ENCODE measurements around the gene XYLB.
"Not testable (repeated sequence)": the region's sequence is repeated elsewhere in the genome, so short reads cannot be mapped to it uniquely, and the experiment has no call there.

XYLB gene

DNA sequence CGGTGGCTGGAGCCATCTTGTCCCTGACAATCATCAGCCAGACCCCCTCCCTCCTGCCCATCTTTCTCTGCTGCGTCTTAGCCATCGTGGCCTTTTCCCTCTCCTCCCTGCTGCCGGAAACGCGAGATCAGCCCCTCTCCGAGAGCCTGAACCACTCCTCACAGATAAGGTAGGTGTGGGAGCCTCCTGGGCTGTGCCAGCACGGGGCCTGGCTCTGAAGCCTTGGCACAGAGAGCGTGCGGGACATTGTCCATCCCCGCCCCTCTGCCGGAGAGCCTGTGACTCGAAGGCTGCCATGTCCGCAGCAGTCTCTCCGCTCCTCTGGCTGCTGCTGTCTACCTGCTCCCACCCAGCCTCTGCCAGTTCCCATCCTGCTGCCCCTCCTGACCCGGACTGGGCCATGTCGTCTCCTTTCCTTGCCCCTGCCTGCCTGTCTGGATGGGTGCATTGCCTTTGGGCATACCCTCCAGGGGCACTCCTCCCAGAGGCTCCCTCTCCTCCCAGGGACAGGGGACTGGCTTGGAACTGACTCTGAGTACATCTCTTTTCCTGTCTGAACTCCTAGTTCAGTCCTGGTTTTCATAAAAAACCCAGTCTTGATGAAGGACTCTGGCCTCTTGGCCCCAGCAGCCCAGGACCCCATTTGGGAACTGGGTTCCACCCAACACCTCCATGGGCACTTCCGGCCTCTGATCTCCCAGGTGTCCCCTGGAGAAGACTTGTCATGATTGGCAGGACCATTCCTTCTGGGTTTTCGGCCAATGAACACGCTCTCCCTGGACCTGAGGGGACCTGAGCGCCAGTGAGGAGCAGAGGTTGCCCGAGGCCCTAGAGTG lies 30.0 kb upstream of the XYLB start:
- no peak for DNase-seq (ENCODE audit: low read depth, low spot score)
- TF ChIP-seq EZH2 (IDR thresholded peaks at IDR 0.05) (no peak), POLR2AphosphoS5 (IDR thresholded peaks at IDR 0.05; ENCODE audit: borderline replicate concordance, low read depth, low read length) (no peak), FOXP2 (optimal IDR thresholded peaks at IDR 0.05; ENCODE audit: control extremely low read depth, extremely low read length, insufficient read depth) (no peak)
- H3K9me3 ChIP-seq (ENCODE audit: low read depth, low read length): no peaks in the 10 kb centered on the region
- no peak overlapping the region for H3K9ac ChIP-seq (ENCODE audit: insufficient read length)
- no peak overlapping the region for H3K27ac ChIP-seq
- H3K36me3 ChIP-seq (ENCODE audit: insufficient read depth, low read length): no peaks in the 10 kb centered on the region
- no peak overlapping the region for H3K4me3 ChIP-seq

DNA sequence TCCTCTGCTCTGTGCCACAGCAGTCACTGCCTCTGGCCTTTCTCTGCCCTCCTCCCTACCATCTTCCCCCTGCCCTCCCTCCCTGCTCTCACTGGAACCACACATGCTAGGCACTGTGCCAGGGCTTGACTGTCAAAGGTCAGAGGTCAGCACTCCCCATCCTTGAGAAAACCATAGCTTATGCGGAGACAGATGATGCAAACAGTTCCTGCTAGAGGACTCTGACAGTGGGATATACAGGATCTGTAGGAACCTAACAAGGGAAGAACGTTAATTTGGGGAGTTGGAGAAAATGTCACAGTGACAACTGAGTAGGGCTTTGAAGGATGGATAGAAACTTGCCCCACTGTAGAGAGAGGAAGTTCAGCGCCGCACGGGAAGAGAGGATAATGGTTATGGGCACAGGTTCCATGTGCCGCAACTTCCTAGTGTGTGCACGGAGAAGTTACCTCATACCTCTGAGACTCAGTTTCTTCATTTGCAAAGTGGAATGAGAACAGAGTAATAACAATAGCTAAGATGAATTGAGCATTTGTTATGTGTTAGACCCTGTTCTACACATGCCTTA lies 29.3 kb upstream of the XYLB start:
- TF ChIP-seq EZH2 (IDR thresholded peaks at IDR 0.05): no peak
- no peak for TF ChIP-seq FOXP2 (optimal IDR thresholded peaks at IDR 0.05; ENCODE audit: control extremely low read depth, extremely low read length, insufficient read depth)
- TF ChIP-seq POLR2AphosphoS5 (IDR thresholded peaks at IDR 0.05; ENCODE audit: borderline replicate concordance, low read depth, low read length): no peak
- Histone ChIP-seq H3K9ac (ENCODE audit: insufficient read length) (no peak overlapping the region), H3K27ac (no peak overlapping the region), H3K36me3 (ENCODE audit: insufficient read depth, low read length) (no peaks in the 10 kb centered on the region), H3K9me3 (ENCODE audit: low read depth, low read length) (no peaks in the 10 kb centered on the region), H3K4me3 (no peak overlapping the region)
- DNase-seq (ENCODE audit: low read depth, low spot score): no peak

- Histone ChIP-seq H3K4me3 (no peak overlapping the region), H3K36me3 (ENCODE audit: insufficient read depth, low read length) (no peaks in the 10 kb centered on the region), H3K9ac (ENCODE audit: insufficient read length) (no peak overlapping the region), H3K9me3 (ENCODE audit: low read depth, low read length) (no peaks in the 10 kb centered on the region), H3K27ac (no peak overlapping the region)
- TF ChIP-seq EZH2 (IDR thresholded peaks at IDR 0.05): no peak
- no peak for TF ChIP-seq FOXP2 (optimal IDR thresholded peaks at IDR 0.05; ENCODE audit: control extremely low read depth, extremely low read length, insufficient read depth)
- no peak for TF ChIP-seq POLR2AphosphoS5 (IDR thresholded peaks at IDR 0.05; ENCODE audit: borderline replicate concordance, low read depth, low read length)
- DNase-seq (ENCODE audit: low read depth, low spot score): no peak
Observed at GRCh38 chr3:38318766-38319671, 27.6 kb upstream of the XYLB start.

GRCh38 chr3:38320638-38321037 lies 25.9 kb upstream of the XYLB start:
- not testable (repeated sequence) for H3K9ac ChIP-seq (ENCODE audit: insufficient read length); H3K9me3 ChIP-seq (ENCODE audit: low read depth, low read length); H3K36me3 ChIP-seq (ENCODE audit: insufficient read depth, low read length); H3K4me3 ChIP-seq; DNase-seq (ENCODE audit: low read depth, low spot score); H3K27ac ChIP-seq

- Histone ChIP-seq H3K4me3 (no peak overlapping the region), H3K36me3 (ENCODE audit: insufficient read depth, low read length) (no peaks in the 10 kb centered on the region), H3K9me3 (ENCODE audit: low read depth, low read length) (no peaks in the 10 kb centered on the region), H3K9ac (ENCODE audit: insufficient read length) (no peak overlapping the region), H3K27ac (no peak overlapping the region)
- TF ChIP-seq FOXP2 (optimal IDR thresholded peaks at IDR 0.05; ENCODE audit: control extremely low read depth, extremely low read length, insufficient read depth) (no peak), EZH2 (IDR thresholded peaks at IDR 0.05) (no peak), POLR2AphosphoS5 (IDR thresholded peaks at IDR 0.05; ENCODE audit: borderline replicate concordance, low read depth, low read length) (no peak)
- no peak for DNase-seq (ENCODE audit: low read depth, low spot score)
Observed at GRCh38 chr3:38323060-38323459, 23.5 kb upstream of the XYLB start.

DNA sequence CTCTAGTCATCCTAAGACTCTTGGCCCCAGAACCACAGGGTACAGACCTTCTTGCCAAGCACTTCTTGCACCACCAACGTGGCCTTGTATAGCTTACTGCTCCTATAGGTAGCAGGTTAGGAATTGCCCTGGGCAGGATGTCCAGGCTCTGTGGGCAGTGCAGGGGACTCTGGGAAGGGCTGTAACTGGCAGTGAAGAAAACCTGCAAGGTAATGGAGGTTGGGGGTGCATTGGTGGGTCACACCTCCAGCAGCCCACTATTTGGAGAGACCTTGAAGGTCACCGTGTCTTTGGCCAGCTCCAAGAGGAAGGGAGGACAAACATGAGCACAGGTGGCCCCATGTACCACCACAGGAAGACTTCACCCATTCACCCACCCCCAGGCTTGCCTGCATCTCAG lies 21.3 kb upstream of the XYLB start:
- Histone ChIP-seq H3K9ac (ENCODE audit: insufficient read length) (no peak overlapping the region), H3K9me3 (ENCODE audit: low read depth, low read length) (no peaks in the 10 kb centered on the region), H3K27ac (no peak overlapping the region), H3K4me3 (no peak overlapping the region), H3K36me3 (ENCODE audit: insufficient read depth, low read length) (no peaks in the 10 kb centered on the region)
- TF ChIP-seq FOXP2 (optimal IDR thresholded peaks at IDR 0.05; ENCODE audit: control extremely low read depth, extremely low read length, insufficient read depth): no peak
- no peak for TF ChIP-seq EZH2 (IDR thresholded peaks at IDR 0.05)
- TF ChIP-seq POLR2AphosphoS5 (IDR thresholded peaks at IDR 0.05; ENCODE audit: borderline replicate concordance, low read depth, low read length): no peak
- no peak for DNase-seq (ENCODE audit: low read depth, low spot score)

- no peak overlapping the region for H3K4me3 ChIP-seq
- TF ChIP-seq POLR2AphosphoS5 (IDR thresholded peaks at IDR 0.05; ENCODE audit: borderline replicate concordance, low read depth, low read length) (no peak), EZH2 (IDR thresholded peaks at IDR 0.05) (no peak), FOXP2 (optimal IDR thresholded peaks at IDR 0.05; ENCODE audit: control extremely low read depth, extremely low read length, insufficient read depth) (no peak)
- no peaks in the 10 kb centered on the region for H3K9me3 ChIP-seq (ENCODE audit: low read depth, low read length)
- DNase-seq (ENCODE audit: low read depth, low spot score): no peak
- no peaks in the 10 kb centered on the region for H3K36me3 ChIP-seq (ENCODE audit: insufficient read depth, low read length)
- no peak overlapping the region for H3K9ac ChIP-seq (ENCODE audit: insufficient read length)
- no peak overlapping the region for H3K27ac ChIP-seq
Observed at GRCh38 chr3:38327335-38328009, 19.1 kb upstream of the XYLB start.
